GM12875 (cell line): Measurements from ENCODE around the gene SYNE2.
"Not testable (repeated sequence)": the region's sequence is repeated elsewhere in the genome, so short reads cannot be mapped to it uniquely, and the experiment has no call there.

Experiments used
- H3K4me3 ChIP-seq: one replicate; pipeline ENCODE4 v1.5.1; 2011; ENCODE audit warnings: low read depth, low read length, control low read depth
- CTCF ChIP-seq: IDR thresholded peaks from 2 replicates; pipeline ENCODE4 v1.5.1; 2011; ENCODE audit warnings: low read depth, mild to moderate bottlenecking, control low read depth, inconsistent platforms, low read length, moderate library complexity, borderline replicate concordance; ENCODE audit not compliant: insufficient read depth

SYNE2 gene

GRCh38 chr14:63867933-63868921 is 15.4 kb downstream of the SYNE2 start:
- H3K4me3 ChIP-seq = no peak overlapping the region

GRCh38 chr14:63869940-63870752 is 17.3 kb downstream of the SYNE2 start:
- H3K4me3 ChIP-seq = not testable (repeated sequence)

More at GRCh38 chr14:63867933-63868921, 15.4 kb downstream of the SYNE2 start:
- no peak for TF ChIP-seq CTCF

GRCh38 chr14:63870753-63871037 is 17.9 kb downstream of the SYNE2 start:
- H3K4me3 ChIP-seq = not testable (repeated sequence)

- no peak for TF ChIP-seq CTCF
- no peak overlapping the region for H3K4me3 ChIP-seq
Observed at GRCh38 chr14:63874223-63874622, 21.4 kb downstream of the SYNE2 start.

- TF ChIP-seq CTCF = no peak
- no peak overlapping the region for H3K4me3 ChIP-seq
Observed at GRCh38 chr14:63875311-63875710, 22.5 kb downstream of the SYNE2 start.

GRCh38 chr14:63877550-63877939 is 24.7 kb downstream of the SYNE2 start:
- H3K4me3 ChIP-seq = no peak overlapping the region
- TF ChIP-seq CTCF = no peak

GRCh38 chr14:63878052-63878451 is 25.2 kb downstream of the SYNE2 start:
- H3K4me3 ChIP-seq = no peak overlapping the region
- TF ChIP-seq CTCF = no peak

- no peak for TF ChIP-seq CTCF
- H3K4me3 ChIP-seq = no peak overlapping the region
Observed at GRCh38 chr14:63878792-63879191, 26.0 kb downstream of the SYNE2 start.
